ENCODE measurements around the gene PRRX2.

DNA sequence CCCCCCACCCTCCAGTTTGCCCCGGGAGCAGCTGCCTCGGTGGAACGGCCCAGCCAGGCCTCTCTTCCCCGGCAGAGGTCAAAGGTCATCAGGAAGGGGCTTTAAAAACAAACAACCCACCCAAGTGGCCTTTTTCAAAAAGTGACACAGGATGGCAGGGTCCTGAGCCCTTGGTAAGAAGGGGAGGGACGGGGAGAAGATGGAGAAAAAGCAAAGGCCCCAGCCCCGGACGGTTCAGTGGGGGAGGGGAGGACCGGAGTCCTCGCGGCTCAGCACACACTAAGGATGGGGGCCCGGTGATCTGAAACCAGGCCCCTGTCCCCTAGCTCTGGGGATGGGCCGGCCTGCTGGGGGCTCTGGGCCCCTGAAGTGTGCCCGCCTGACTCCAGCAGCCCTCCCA, 1.1 kb downstream of the PRRX2 start:
- TF ChIP-seq, protein P1, sequence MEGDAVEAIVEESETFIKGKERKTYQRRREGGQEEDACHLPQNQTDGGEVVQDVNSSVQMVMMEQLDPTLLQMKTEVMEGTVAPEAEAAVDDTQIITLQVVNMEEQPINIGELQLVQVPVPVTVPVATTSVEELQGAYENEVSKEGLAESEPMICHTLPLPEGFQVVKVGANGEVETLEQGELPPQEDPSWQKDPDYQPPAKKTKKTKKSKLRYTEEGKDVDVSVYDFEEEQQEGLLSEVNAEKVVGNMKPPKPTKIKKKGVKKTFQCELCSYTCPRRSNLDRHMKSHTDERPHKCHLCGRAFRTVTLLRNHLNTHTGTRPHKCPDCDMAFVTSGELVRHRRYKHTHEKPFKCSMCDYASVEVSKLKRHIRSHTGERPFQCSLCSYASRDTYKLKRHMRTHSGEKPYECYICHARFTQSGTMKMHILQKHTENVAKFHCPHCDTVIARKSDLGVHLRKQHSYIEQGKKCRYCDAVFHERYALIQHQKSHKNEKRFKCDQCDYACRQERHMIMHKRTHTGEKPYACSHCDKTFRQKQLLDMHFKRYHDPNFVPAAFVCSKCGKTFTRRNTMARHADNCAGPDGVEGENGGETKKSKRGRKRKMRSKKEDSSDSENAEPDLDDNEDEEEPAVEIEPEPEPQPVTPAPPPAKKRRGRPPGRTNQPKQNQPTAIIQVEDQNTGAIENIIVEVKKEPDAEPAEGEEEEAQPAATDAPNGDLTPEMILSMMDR (IDR thresholded peaks at IDR 0.05; ENCODE audit: low read depth, low read length, missing input control), result no peak
- TF ChIP-seq, protein P2, sequence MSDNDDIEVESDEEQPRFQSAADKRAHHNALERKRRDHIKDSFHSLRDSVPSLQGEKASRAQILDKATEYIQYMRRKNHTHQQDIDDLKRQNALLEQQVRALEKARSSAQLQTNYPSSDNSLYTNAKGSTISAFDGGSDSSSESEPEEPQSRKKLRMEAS (IDR thresholded peaks at IDR 0.05), result no peak
- no peak for TF ChIP-seq JUND (IDR thresholded peaks at IDR 0.05)
- TF ChIP-seq, protein P3, sequence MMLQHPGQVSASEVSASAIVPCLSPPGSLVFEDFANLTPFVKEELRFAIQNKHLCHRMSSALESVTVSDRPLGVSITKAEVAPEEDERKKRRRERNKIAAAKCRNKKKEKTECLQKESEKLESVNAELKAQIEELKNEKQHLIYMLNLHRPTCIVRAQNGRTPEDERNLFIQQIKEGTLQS (IDR thresholded peaks at IDR 0.05), result no peak

Data from liver (tissue), 3 donors.